ENCODE data around the gene PDE11A.

Gene PDE11A

DNA sequence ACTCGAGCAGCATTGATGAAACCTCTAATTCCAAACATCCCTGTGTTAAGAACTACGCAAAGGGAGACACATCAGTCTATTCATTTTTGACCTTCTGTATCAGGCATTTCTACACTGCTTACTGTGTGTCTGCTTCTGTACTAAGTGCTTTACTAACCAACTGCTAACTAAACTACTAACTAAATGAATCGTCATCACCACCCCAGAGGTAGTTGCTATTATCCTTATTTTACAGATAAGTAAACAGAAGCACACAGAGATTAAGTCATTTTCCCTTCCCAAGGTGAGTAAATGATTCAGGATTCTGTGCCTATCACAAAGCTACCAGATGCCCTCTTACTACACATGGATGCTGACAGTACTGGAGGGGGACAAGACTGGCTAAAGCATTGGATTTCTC lies 395.9 kb downstream of the PDE11A start:
- Mint-ChIP-seq H3K27ac (no peak overlapping the region), H3K4me3 (no peak overlapping the region), H3K27me3 (ENCODE audit: low read depth, poor library complexity) (no peaks in the 10 kb centered on the region), H3K9me3 (no peaks in the 10 kb centered on the region), H3K4me1 (peaks cover 58% of the 10 kb centered on the region), H3K36me3 (ENCODE audit: low read depth) (peaks cover 4% of the 10 kb centered on the region)
- no peak for DNase-seq
- no peak for TF ChIP-seq CTCF (IDR thresholded peaks at IDR 0.05)

GRCh38 chr2:177675825-177676224 lies 396.8 kb downstream of the PDE11A start:
- H3K27ac Mint-ChIP-seq = peak overlapping the region; percentile 72
- peaks cover 4% of the 10 kb centered on the region for H3K36me3 Mint-ChIP-seq (ENCODE audit: low read depth)
- H3K27me3 Mint-ChIP-seq (ENCODE audit: low read depth, poor library complexity) = no peaks in the 10 kb centered on the region
- H3K4me3 Mint-ChIP-seq = peak overlapping the region; percentile 23
- TF ChIP-seq CTCF (IDR thresholded peaks at IDR 0.05) = no peak
- peaks cover 66% of the 10 kb centered on the region for H3K4me1 Mint-ChIP-seq
- no peak for DNase-seq
- no peaks in the 10 kb centered on the region for H3K9me3 Mint-ChIP-seq

DNA sequence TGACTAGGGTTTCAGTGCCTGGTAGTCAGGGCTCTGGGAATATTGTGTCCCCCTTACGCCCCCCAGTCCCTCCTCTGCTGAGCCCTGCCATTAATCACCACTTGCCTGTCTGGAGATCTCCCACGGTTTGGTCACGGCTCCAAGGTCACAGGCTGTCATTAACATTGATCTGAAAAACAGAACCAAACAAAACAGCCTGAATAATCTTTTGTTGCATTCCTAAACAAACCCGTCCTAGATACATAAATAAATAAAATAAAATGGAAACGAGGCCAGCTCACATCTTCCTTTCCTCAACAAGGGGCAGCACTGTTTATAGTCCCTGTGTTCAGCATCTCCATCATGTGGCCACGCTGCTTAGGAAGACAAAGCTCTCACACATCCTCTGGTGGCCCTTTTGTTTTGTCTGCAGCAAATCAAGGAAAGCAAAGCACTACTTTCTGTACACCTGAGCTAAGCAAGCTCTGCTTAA lies 397.2 kb downstream of the PDE11A start:
- Mint-ChIP-seq H3K36me3 (ENCODE audit: low read depth) (peaks cover 4% of the 10 kb centered on the region), H3K9me3 (no peaks in the 10 kb centered on the region), H3K27ac (peak overlapping the region; percentile 72), H3K4me1 (peaks cover 70% of the 10 kb centered on the region), H3K27me3 (ENCODE audit: low read depth, poor library complexity) (no peaks in the 10 kb centered on the region), H3K4me3 (peak overlapping the region; percentile 23)
- TF ChIP-seq CTCF (IDR thresholded peaks at IDR 0.05) = no peak
- peak; percentile 64 for DNase-seq

GRCh38 chr2:177673602-177674595 lies 398.7 kb downstream of the PDE11A start:
- TF ChIP-seq CTCF (IDR thresholded peaks at IDR 0.05) = no peak
- peaks cover 82% of the 10 kb centered on the region for H3K4me1 Mint-ChIP-seq
- DNase-seq = no peak
- no peaks in the 10 kb centered on the region for H3K27me3 Mint-ChIP-seq (ENCODE audit: low read depth, poor library complexity)
- no peaks in the 10 kb centered on the region for H3K9me3 Mint-ChIP-seq
- peaks cover 4% of the 10 kb centered on the region for H3K36me3 Mint-ChIP-seq (ENCODE audit: low read depth)
- H3K4me3 Mint-ChIP-seq = no peak overlapping the region
- H3K27ac Mint-ChIP-seq = peak overlapping the region; percentile 26

DNA sequence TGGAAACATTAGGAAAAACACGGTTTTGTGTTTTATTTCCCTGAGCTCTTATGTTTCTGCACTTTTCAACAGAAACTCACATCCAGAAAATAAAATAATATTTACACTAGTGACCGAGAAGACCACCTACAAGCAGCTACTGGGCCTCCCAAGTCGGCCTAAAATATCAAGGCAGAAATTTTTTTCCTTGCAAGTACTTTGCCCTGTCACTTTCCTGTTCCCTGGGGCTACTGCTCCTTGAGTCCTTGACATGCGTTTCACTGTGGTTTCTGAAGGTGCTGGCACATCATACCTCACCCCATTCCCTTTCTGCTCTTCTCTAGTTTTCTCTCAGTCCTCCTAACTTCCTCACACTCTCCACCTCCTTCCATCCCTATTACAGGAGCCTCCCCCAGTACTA lies 400.9 kb downstream of the PDE11A start:
- no peak for DNase-seq
- peak overlapping the region; percentile 96 for H3K27ac Mint-ChIP-seq
- TF ChIP-seq CTCF (IDR thresholded peaks at IDR 0.05) = no peak
- H3K9me3 Mint-ChIP-seq = no peaks in the 10 kb centered on the region
- no peak overlapping the region for H3K4me3 Mint-ChIP-seq
- no peaks in the 10 kb centered on the region for H3K27me3 Mint-ChIP-seq (ENCODE audit: low read depth, poor library complexity)
- peaks cover 4% of the 10 kb centered on the region for H3K36me3 Mint-ChIP-seq (ENCODE audit: low read depth)
- H3K4me1 Mint-ChIP-seq = peaks cover 79% of the 10 kb centered on the region

All from nephron progenitor cell (in vitro differentiated cells).